NOMO-1 (cell line): ENCODE results near the gene DUXB.

ENCODE experiments used
- DNase-seq, 2 experiments: peaks; one replicate each; lab custom pipeline; 2025; ENCODE audit not compliant: unreplicated experiment in 2 of 2; lab: John Stamatoyannopoulos, UW

DUXB gene

DNA sequence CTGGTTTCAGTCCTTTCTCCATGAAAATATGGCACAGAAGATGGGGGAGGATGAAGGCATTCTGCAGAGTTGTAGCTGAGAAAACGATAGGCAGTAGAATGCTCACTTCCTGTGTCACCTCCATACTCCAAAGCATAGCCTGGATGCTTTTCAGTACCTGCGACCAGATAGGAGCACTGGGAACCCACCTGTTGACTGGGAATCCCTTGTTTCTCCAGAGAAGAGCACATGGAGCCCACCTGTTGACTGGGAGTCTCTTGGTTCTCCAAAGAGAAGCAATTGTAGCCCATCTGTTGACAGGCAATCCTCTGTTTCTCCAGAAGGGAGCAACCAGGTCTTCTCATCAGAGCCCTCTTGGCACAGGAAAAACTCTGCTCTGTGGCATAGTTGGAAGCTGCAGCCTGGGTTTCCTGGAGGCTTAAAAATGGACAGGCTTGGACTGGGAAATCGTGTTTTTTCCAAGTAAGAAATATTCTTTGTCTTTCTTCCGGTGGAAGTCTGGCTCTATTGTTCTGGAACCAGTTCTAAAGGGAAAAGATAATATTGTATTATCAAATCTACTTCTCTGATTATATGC, 40.4 kb downstream of the DUXB start:
- no peak for DNase-seq

- DNase-seq, result no peak
Measured at GRCh38 chr16:75660321-75660720, 40.9 kb downstream of the DUXB start.

GRCh38 chr16:75658175-75658574, 43.1 kb downstream of the DUXB start:
- DNase-seq, result no peak

DNA sequence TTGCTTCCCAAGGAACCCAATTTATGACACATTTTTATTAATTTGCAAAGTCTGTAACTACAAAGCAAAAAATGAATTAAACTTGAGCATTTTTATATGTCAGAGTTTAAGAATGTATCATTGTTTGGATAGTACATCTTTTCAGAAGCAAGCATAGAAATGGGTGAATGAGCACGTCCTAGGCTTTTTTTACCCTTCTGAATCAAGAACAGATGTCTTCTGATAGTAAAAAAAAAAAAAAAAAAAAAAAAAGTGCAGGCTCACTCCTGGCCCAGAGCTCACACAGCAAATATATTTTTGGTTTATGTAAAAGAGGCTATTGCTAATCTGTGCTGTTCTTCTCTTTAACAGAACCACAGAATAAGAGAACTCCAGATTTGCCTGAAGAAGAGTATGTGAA, 47.3 kb downstream of the DUXB start:
- no peak for DNase-seq

DNA sequence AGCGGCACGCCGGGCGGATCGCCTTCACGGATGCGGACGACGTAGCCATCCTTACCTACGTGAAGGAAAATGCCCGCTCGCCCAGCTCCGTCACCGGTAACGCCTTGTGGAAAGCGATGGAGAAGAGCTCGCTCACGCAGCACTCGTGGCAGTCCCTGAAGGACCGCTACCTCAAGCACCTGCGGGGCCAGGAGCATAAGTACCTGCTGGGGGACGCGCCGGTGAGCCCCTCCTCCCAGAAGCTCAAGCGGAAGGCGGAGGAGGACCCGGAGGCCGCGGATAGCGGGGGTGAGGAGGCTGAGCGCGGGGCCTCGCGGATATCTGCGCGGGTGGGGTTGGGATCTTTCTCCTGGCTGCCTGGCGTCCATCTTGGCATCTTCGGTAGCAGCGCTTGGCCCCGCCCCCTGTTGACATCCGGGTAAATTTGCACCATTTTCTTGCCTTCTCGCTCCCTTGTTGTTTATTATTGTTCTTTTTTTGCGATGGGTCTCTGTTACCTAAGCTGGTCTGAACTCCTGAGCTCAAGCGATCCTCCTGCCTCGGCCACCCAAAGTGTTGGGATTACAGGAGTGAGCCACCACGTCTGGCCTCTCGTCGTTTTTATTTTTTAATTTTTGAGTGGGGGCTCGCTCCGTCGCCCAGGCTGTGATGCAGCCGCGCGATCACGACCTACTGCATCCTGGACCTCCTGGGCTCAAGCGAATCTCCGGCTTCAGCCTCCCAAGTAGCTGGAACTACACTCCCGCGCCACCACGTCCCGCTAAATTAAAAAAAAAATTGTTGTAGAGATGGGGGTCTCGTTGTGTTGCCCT, 52.8 kb downstream of the DUXB start:
- peak; percentile 72 to 84 for DNase-seq

DNA sequence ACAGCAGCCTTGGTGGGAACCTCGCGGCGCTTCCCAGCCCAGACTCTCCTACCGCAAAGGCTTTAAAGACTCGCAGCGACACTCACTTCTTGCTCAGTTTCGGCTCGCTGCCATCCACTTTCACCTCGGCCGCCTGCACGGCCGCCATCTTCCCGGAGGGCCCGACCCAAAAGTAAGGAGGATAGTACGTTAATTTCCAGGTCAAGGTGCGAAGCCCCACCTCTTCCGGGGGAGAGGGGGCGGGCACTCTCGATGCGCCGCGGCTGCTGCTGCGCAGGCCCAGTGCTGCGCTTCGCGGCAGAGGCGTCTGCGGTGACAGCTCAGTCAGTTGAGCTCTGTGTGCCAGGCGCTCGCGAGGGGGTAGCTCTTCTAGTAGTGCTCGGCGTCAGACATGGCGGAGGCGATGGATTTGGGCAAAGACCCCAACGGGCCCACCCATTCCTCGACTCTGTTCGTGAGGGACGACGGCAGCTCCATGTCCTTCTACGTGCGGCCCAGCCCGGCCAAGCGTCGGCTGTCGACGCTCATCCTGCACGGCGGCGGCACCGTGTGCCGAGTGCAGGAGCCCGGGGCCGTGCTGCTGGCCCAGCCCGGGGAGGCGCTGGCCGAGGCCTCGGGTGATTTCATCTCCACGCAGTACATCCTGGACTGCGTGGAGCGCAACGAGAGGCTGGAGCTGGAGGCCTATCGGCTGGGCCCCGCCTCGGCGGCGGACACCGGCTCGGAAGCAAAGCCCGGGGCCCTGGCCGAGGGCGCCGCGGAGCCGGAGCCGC, 53.6 kb downstream of the DUXB start, which contains the start of the genes KARS1 and TERF2IP:
TSS of gene KARS1 (minus strand) at position 174 of the 773 bp plus-strand sequence. CDS start at position 148, 26 bp downstream.
TSS of gene TERF2IP (plus strand) at position 282 of the 773 bp plus-strand sequence. CDS start at position 392, 110 bp downstream.
- peak; percentile 93 to 96 for DNase-seq

DNA sequence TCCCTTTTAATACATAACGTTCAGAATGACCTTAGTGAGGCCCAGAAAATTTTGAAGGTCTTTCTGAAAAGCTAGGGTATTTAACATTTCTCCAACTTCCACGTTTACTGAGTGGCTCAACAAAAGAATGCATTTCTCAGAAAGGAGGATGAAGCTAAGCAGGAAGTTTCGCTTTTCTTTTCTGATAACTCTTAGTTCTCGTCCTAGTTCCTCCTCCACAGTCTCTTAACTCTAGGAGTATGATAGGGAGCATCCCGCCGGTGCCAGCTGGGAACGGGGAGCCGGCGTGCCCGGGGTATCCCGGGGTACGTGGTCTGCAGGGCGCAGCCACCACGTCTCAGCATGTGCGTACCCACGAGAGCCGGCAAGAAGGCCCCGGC, 54.2 kb downstream of the DUXB start:
- peak in 1 of 2 experiments; percentile 24 for DNase-seq

DNA sequence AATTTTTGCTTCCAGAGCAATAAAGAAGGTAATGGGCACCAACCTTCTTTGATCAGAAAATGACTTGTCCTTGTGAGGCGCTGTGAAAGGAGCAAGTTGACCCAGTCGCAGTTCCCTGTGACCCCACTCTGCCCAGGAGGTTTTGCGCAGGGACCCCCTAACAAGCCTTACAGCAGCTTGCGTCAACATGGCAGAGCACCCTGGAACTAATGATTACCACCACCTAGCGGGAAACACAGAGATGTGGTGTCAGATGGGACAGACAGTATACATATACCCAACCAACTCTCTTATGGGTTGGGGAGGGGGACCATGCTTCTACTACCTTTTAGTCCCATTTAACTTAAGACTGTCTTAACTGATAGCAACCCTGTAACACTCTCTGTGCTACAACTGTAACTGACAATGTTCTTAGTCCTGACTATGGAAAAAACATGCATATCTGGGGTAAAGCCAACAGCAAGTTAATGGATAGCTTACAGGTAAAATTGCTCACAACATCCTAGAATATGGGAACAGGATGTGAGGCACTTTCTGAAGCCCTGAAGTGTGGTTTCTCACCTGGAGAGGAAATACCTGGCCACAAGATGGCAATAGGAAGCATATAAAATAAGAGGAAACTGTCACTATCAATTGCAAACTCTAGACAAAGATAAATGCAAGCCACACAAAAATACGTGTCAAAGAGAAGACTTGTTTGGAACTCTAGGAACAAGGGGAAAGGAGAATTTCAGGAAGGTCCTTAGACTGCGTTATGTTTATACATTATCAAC, 56.8 kb downstream of the DUXB start:
- DNase-seq, result no peak
